Inflammatory macrophage (primary cell): ENCODE measurements around the gene USP47.

ENCODE experiments used
- DNase-seq, 2 donors: peaks; one replicate each; pipeline ENCODE4 v3.0.0-alpha.2; 2020 to 2022
- total RNA-seq, 18 experiments: gene quantifications; one replicate each; lab custom pipeline; 2026; ENCODE audit warnings: mixed read lengths in 6 of 18, inconsistent platforms in 2 of 18; lab: John Stamatoyannopoulos, UW

The USP47 gene, protein sequence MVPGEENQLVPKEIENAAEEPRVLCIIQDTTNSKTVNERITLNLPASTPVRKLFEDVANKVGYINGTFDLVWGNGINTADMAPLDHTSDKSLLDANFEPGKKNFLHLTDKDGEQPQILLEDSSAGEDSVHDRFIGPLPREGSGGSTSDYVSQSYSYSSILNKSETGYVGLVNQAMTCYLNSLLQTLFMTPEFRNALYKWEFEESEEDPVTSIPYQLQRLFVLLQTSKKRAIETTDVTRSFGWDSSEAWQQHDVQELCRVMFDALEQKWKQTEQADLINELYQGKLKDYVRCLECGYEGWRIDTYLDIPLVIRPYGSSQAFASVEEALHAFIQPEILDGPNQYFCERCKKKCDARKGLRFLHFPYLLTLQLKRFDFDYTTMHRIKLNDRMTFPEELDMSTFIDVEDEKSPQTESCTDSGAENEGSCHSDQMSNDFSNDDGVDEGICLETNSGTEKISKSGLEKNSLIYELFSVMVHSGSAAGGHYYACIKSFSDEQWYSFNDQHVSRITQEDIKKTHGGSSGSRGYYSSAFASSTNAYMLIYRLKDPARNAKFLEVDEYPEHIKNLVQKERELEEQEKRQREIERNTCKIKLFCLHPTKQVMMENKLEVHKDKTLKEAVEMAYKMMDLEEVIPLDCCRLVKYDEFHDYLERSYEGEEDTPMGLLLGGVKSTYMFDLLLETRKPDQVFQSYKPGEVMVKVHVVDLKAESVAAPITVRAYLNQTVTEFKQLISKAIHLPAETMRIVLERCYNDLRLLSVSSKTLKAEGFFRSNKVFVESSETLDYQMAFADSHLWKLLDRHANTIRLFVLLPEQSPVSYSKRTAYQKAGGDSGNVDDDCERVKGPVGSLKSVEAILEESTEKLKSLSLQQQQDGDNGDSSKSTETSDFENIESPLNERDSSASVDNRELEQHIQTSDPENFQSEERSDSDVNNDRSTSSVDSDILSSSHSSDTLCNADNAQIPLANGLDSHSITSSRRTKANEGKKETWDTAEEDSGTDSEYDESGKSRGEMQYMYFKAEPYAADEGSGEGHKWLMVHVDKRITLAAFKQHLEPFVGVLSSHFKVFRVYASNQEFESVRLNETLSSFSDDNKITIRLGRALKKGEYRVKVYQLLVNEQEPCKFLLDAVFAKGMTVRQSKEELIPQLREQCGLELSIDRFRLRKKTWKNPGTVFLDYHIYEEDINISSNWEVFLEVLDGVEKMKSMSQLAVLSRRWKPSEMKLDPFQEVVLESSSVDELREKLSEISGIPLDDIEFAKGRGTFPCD (N-terminal part only)
- total RNA-seq = 58.6 to 149 (median 103) reads per million in 18 experiments

DNA sequence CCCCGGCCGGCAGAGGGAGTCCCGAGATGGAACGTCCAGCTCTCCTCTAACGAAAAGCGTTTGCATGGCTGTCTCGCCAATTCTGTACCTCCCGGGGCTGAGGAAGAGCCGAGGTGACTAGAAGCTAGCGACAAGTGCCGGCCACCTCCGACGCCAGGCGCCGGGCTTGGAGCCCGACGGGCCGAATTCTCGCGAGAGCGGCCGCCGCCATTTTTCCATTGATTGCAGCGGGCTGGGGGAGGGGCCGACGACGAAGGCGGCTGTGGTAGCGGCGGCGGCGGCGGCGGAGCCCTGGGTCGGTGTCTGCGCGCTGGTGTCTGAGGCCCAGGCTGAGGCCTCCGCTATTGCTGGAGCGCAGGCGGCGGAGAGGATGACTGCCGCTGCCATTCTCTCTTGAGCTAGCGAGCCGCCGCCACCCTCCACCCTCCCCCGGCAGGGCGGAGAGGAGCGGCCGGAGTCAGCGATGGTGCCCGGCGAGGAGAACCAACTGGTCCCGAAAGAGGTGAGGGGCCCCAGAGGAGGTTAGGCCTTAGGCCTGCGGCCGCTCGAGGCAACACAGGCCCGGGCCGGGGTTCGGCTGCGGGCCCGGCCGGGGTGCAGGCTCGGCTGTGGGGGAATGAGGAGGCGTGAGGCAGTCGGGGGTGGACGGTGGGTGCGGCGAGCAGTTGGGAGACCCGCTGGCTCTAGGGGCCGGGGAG is at the start of gene USP47:
TSS of gene USP47 (plus strand) at position 250 of the 698 bp plus-strand sequence. CDS start at position 464, 214 bp downstream.
- peak; percentile 84 to 89 for DNase-seq

DNA sequence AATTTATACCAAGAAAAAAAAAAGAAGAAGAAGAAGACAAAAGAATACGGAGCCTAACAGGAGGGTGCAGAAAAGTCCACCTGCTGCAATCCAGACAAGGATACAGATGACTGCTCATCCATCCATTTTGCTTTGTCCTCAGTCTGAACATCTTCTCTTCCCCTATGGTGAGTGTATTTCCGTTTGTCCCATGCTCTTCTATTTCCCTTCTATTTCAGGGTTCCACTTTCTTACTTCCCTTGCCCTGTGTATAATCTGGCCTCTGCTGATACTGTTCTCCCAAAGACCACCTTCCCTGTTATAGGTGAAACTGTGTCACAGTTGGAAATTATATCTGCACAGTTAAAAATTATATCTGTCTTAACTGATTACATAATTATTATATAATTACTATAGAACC is 48.7 kb upstream of the USP47 start:
- no peak for DNase-seq

DNA sequence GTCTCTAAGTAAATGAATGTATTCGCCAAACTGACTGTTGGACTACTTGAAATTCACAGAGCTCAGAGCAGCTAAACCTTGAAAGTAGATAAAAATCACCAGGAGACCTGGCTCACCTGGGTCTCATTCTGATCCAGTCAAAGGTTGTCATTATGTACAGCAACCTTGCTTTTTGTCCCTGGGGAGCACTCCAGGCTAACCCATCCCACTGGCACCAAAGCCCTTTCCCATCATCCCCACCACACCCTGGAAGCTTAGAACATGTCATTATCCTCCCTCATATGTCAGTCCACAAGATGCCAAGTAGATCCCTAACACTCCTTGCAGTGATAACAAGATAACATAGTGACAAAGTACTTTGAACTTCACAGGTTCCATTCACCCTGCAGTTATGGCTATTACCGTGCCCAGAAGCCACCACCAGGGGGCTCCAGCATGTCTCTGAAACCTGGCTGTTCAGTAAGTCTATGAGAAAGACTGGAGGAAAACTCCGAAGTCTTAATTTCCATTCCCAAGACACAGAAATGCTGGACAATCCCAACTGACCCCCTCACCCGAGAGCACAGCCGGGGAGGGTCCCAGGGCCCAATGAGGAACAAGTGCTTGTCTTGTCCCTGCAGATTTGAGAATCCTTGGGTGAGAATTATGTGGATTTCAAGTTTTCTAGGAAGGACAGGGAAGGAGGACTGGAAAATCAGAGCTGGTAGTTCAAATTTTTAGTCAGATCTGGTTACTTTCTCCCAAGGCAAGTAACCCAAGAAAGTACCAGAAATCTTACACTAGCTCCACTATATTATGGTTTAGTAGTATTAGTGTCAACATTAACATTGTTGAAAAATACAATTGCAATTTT is 43.0 kb upstream of the USP47 start:
- DNase-seq = peak; percentile 70 to 76

DNA sequence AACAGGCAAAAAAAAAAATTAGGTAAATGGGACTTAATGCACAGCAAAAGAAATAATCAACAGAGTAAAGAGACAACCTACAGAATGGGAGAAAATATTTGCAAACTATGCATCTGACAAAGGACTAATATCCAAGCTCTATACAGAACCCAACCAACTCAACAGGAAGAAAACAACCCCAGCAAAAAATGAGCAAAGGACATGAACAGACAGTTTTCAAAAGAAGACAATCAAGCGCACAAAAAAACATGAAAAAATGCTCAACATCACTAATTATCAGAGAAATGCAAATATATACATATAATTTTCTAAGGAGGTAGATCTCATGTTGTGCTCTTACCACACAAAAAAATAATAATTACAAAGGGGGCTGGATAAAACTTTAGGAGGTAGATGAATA is 36.5 kb upstream of the USP47 start:
- DNase-seq = no peak

DNA sequence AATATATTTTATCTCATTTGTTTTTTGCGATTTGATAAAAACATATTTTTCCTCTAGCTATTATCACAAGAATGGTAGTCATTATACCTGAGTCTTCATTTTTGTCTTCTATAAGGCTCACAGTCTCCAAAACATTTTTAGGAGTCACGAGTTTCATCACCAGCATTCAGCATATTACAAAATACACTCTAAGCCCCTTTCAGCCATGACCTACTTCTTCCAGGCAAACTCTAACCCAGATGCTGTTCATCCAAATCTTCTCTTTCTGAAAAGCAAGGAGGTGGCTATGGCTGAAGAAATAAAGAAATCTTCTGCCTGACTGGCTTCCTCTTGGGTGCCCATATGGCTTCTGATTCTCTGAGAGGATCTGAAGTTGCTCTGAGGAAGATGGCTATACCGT is 35.7 kb upstream of the USP47 start:
- no peak for DNase-seq

DNA sequence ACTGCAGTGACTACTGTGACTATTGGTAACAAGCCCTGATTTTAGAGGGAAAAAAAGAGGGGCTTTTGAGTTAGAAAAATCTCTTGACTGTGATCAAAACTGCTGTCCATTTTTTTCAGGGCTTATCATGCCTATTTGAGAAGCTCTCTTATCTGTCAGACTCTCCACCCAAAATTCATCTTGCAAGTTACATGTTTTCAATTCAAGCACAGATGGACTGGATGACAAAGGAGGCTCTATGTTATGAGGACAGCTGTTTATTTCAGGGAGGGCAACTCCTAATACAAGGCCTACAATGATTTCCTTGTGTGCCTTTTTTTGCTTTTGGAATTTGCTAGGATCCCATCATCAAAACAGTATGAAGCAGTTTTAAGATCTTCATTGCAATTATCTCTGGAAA is 35.2 kb upstream of the USP47 start:
- no peak for DNase-seq

DNA sequence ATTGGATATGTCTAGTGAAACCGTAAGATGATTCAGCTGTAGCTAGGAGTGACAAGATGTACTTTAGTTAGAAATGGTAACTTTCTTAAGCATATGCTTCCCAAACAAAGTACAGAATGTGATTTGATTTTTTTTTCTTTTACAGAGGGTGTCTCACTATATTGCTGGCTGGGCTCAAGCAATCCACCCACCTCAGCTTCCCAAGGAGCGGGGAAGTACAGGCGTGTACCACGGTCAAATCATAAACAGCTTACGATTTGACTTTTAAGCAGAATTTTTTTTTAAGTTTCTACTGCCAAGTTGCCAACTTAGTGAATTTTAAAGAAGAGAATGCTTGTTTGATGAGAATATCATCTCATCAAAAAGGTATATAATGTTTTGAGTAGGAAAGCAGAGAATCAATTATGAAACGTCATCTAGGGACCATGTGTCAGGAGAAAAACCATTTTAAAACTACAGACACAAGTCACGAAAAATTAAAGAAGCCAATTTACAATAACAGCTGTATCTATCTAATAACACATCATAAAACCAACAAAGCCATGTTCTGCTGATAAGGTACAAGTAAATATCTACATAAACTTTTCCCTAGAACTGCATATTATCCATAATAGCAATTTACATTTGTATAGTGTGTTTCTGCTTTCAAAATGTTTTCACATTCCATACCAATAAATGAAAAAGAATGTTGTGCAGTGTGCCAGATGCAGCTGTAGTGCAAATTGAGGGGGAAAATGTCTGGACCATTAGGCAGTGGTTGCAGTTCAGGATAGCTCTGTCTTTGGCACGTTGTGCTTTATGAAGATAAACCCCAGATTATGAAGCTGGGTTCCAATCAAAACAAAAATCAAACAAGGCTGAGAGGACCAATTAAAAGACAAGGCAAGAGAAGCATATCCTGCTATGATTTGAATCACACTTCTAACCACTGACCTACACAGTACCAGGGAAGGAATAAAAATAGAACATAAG is 33.7 kb upstream of the USP47 start:
- no peak for DNase-seq

DNA sequence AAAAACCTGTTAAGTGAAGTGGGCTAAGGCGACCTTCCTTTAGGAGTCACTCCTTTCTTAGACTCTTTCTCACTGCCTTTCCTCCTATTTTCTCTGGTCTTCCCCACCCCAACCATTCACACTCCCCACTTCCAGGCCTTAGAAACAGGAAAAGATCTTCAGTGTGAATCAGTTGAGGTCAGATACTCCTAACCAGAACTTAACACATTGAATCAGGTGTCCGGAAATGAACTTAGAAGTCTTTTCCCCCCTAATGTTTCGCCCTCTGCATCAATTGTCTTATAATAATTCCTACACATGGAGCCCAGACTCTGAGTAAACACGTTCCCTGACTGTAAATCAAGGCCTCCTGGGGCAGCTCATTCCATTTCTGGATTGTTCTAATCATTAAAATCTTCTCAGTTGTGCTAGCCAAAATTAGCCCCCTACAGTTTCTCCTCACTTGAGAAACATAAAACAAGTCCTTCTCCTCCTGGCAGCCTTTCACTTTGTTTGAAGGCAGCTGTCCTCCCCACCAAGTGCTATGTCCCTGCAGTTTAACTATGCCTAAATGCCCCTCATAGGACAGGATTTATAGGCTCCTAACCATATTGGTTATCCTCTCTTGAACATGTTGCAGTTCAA is 32.7 kb upstream of the USP47 start:
- no peak for DNase-seq

DNA sequence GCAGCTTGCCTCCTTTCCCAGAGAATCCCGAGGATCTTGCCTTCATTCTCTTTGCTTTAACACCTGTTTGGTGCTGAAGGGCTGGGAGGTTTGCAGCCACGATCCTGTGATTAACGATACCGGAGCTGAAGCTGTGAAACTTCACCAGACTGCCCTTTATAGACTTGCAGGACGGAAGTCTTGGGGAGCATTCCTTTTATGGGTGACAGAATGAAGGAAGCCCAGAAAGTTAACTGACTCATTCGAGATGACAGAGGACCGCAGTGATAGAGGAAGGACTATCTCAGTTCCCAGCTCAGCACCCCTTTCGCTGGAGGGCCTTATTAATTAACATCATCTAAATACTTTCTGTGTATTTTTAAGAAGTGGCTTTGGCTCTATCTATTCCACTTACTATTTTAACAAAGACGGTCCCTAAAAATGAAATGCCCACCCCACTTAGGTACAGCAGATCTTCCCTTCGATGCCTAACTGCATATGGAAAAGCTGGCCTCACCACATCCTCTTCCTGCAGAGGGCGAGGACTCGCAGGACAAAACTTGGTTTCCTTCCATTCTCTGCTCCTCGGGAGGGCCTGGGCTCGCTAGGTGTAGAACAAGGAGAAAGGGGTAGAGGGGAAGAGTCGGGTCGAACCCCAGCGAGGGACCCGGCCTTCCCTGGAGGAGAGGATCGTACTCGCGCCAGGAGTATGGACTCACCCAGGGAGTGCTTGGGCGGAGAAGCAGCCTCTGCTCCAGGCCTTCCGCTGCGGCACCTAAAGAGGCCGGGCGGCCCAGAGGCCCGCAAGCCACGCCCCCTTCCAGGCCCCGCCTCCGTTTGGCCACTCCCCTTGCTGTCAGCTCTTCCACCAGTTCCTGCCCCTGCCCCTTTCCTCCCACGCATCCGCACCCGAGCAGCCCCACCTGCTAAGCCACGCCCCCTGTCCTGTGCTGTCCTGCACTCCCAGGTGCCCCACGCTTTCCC is 30.7 kb upstream of the USP47 start:
- no peak for DNase-seq

DNA sequence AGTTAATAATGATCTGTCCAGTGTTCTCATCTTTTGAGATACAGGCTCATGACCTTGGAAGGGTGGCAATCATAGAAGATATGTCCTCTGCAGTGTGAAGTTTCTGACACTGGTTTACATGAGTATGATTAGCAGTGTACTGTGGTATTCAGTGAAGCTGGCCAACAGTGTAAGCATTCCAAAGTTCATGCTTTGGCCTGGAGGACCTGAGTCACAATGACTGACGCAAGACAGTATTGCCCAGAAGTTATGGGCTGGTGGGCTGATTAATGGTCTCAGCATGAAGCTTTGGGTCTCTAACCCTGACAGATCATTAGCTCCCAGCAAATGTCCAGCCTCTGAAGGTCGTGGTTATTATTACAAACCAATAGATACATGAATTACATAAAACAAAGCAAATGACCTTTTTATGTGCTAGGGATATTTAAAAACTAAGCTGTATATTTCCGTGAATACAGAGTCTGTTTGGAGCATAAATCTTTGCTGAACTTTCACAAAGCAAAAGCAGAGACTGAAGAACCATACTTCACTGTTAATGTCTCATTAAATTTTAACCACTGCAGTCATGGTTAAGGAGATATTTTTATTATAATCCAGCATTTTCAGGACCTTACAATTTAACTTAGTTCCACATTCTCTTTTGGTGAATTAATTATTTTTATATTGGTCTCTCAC is 28.3 kb upstream of the USP47 start:
- DNase-seq = no peak

DNA sequence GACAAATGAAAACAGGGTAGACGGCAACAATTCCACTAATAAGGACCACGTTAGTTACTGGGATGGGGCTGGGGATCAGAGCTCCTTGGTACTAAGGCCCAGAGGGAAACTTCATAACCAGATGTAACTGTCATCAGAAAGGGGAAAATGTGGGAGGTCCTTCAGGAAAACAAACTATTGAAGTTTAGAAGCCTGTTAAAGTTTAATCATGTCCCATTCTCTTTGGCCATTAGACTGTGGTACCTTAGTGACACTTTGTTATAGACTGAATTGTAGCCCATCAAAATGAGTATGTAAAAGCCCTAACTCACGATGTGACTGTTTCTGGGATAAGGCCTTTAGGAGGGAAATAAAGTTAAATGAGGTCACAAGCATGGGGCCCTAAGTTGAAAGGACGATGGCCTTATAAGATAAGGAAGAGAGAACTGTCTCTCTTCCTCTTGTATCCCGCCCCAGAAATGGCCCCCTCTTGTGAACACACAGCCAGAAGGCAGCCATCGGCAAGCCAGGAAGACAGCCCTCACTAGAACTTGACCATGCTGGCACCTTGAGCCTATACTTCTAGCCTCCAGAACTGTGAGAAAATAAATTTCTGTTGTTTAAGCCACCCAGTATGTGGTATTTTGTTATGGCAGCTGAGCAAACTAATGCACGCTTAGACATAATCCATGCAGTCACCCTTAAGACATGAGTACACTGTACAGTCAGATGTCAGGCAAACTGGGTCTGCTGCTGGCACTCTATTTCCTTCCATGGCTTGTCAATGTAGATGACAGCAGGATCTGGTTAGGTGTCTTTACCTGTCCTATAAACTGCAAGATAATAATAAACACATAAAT is 26.9 kb upstream of the USP47 start:
- no peak for DNase-seq

DNA sequence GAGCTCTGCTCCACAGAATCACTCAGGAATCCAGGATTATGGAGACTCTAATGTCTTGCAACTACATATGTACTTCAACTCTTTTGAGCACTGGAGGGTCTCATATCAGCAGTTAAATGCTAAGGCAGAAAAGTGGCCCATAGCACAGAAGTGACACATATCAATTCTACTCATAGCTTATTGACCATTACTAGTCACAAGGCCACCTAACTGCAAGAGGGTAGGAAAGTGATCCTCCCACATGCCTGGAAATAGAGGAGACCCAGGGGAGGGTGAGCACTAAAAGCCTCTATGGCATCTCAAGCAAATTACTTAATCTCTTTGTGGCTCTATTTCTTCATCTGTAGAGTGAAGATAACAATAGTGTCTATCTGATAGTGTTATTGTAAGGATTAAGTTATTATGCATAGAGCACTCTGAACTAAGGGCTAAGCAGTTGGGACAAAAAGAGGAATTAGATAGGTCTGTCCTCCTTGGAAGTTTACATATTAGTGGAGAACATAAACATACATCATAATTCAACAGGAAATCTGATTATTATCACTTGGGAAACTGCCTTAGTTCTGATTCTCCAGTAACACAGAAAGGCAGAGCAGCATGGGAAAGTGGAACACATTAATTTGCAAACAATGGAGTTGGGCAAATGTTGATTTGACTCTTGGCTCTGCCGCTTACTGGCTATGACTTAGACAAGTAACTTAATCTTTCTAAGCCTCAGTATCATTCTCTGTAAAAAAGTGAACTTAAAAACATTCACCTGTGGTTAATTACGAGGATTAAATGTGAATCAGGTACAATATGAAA is 25.1 kb upstream of the USP47 start:
- DNase-seq = no peak

DNA sequence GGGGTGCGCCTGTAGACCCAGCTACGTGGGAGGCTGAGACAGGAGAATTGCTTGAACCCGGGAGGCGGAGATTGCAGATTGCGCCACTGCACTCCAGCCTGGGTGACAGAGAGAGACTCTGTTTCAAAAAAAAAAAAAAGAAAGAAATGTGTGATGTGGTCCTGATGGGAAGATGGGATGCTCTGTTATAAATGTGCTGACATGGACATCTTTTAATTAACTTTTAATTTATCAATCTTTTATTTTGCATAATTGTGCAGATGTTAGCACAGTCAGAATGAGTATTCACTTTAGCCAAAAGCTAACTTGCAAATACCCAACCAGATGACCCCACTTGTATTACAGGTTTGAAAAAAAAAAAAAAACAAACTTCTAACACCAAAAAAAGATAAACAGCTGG is 23.8 kb upstream of the USP47 start:
- DNase-seq = no peak

DNA sequence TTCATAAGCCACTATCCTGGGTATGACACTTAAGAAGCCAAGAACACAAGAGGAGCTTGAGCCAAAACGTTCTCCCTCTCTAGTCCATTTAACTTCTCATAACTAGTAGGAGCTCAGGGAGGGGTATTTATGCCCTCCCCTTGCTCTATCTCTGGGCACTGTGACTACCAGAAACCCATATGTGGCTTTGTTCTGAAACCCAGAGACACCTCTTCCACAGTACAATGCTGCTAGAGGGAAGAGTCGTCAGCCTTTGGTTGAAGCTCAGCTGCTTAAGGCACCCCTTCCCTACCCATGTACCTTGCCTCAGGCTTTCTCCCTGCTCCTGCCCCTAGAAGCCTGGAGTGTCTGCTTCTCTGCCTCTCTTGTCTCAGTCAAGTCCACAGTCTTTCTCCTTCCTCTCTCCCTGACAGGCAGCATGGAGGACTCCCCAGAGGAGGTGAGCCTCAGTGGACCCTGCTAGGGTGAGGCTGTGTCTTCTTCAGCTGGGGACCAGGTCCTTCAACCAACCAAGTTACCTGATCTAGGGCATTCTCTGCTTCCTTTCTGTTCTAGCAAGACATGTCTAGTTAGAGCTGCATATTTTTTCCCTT is 23.1 kb upstream of the USP47 start:
- no peak for DNase-seq

DNA sequence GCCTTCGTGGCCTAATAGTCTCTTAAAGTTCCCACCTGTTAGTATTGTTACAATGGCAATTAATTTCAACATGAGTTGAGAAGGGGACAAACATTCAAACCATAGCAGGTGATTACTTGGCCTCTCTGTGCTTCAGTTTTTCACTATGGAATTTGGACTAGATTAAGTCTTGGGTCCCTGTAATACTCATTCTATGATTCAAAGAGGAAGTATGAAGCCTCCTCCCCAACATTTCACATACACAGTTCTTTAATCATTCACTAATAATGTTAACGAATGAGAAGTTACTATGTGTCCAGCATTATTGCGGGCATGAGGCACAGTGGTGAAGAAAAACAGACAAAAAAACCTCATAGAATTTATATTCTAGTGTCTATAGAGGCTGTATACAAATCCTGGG is 19.9 kb upstream of the USP47 start:
- DNase-seq = no peak
